Activated effector memory CD4-positive, alpha-beta T cell treated with Interleukin-2 at 50 U/mL for 16 hours (primary cell): ENCODE results near the gene AKT2.

Experiments used
- DNase-seq: peaks from one replicate; pipeline ENCODE4 v3.0.0-alpha.2; 2020

Gene AKT2

GRCh38 chr19:40249201-40249600 is 35.9 kb downstream of the AKT2 start:
- no peak for DNase-seq

DNA sequence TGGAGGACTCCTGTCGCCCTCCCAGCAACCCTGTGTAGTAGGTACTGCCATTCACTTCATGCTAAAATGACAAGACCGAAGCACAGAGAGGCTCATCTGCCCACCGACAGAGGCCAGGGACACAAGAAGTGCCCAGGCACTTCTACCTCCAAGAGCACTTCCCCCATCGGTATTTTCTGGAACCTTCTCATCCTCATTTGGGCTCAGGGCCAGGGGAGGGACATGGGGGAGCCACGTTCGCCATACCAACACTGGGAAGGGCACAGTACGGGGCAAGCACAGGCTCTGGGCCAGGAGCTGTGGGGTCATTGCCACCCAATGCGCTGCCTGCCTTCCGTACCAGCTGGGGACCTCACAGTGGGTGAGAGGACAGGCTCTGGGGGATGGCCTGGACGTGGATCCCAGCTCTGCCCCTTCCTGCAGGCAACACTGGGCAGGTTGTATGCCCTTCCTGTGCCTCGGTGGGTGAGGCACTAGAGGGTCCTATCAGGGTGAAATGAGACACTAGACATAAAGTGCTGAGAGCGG is 37.3 kb downstream of the AKT2 start:
- DNase-seq, result no peak

GRCh38 chr19:40247178-40247577 is 38.0 kb downstream of the AKT2 start:
- DNase-seq, result no peak

DNA sequence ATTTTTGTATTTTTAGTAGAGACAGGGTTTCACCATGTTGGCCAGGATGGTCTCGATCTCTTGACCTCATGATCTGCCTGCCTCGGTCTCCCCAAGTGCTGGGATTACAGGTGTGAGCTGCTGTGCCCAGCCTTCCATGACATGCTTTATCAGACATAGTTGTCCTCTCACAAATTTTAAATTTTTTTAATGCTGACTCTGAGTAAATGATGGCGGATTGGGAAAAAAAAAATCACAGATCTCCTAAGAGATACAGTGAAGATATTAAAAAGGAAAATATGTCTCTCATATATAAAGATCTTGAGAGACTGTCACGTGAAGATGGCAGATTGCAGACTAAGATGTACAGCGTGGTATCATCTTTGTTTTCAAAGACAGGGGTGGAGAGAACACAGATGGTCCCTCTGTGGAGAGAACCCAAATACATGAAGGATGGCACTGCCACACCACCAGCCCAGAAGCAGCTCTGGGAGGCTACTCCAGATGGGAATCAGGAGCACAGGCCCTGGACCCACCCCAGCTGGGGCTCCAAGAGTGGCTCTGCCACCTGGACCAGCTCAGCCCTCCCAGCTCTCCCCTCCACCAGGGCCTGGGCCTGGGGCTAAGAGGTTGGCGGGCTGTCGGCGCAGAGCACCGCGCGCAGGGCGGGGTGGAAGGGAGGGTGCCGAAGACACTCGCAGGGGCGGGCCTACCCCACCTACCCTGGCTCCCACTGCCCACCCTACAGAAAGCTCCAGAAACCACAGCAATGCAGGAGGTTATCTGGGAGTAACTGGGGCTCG is 38.7 kb downstream of the AKT2 start:
- no peak for DNase-seq

DNA sequence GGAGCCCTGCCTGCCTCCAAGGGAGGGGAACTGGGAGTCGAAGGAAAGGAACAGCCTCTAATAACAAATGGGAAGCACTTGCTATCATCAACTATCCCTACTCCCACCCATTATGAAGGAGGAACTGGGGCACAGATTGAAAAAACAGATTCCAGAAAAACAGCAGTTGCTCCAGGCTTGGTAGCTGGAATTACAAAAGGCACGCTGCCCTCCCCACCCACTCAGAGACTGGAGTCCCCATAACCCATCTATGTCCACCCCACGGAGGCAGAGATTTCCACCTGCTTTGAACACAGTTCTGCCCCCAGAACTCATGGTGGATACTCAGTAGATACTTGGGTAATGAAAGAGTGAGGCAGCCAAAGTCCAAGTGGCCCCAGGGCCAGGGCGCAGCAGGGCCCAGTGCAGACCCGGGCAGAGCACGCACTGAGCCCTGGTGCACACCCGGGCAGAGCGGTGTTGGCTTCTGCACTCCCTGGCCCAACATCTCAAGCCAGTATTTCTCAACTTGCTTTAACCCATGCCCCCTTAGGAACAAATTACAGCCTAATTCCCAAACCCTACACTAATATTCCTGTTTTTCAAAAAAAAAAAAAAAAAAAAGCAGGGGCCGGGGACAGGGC is 39.5 kb downstream of the AKT2 start:
- DNase-seq, result no peak

- no peak for DNase-seq
Observed at GRCh38 chr19:40244579-40245317, 40.4 kb downstream of the AKT2 start.

DNA sequence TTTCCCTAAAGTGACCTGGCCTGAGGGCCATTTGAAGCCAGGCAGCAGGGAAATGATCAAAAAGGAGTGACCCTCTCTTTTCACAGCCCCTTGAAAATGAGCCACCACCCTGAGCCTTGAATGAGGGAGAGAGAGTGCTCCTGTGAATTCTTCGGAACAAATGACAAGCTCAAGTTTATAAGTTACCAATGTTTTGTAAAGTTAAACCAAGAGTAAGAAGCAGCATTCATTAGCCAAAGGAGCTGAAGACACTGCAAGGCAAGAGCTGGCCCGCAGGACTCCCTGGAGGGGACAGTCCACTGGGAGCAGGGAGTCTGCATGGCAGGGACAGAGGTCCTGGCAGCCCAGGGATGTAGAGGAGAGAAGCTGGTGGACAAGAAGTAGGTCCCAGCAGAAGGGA is 42.0 kb downstream of the AKT2 start:
- no peak for DNase-seq

- DNase-seq, result no peak
Observed at GRCh38 chr19:40242480-40242879, 42.7 kb downstream of the AKT2 start.

GRCh38 chr19:40241809-40242384 is 43.2 kb downstream of the AKT2 start:
- DNase-seq, result no peak

DNA sequence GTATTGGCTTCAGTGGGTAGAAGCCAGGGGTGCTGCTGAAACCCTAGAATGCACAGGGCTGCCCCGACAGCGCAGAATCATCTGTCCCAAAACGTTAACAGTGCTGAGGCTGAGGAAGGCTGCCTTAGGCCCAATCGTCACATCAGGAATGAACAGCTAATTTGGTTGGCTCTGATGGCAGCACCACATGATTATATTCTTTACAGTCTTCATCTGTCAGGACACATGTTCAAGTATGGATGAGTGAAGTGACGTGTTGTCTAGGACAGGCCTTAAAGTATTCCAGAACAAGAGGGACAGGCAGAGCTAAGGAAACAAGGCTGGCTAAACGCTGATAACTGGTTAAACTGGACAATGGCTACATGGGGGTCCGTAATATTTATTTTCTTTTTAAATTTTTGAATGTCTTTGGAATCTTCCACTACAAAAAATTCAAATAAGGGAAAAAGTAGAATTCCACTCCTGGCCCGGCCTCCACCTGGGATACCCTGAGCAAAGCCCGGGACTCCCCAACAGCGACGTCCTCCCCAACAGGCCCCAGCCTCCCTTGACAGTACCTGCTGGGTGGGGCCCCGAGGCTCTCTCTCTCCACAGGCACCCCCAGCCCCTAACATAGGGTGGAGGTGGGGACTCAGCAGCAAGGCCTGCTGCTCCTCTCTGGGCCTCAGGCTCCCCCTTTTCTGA is 43.9 kb downstream of the AKT2 start:
- DNase-seq, result no peak

GRCh38 chr19:40240332-40240731 is 44.8 kb downstream of the AKT2 start:
- DNase-seq, result no peak

GRCh38 chr19:40239415-40240226 is 45.5 kb downstream of the AKT2 start:
- no peak for DNase-seq

- DNase-seq, result no peak
Observed at GRCh38 chr19:40238775-40239174, 46.4 kb downstream of the AKT2 start.

- DNase-seq, result no peak
Observed at GRCh38 chr19:40237791-40238190, 47.4 kb downstream of the AKT2 start.

- DNase-seq, result no peak
Observed at GRCh38 chr19:40236366-40236765, 48.8 kb downstream of the AKT2 start.

- DNase-seq, result no peak
Observed at GRCh38 chr19:40236026-40236355, 49.2 kb downstream of the AKT2 start.

- DNase-seq, result no peak
Observed at GRCh38 chr19:40235238-40236025, 49.7 kb downstream of the AKT2 start.

- no peak for DNase-seq
Observed at GRCh38 chr19:40234429-40235237, 50.5 kb downstream of the AKT2 start.

GRCh38 chr19:40233811-40234389 is 51.2 kb downstream of the AKT2 start:
- no peak for DNase-seq
